HG02588 (cell line): ENCODE measurements around the gene PDLIM3.

ENCODE experiments used
- ATAC-seq: cut with Tn5 transposase; IDR thresholded peaks from one replicate; pipeline ENCODE4 v1.9.1; 2021; ENCODE audit warnings: mild to moderate bottlenecking, moderate library complexity; ENCODE audit not compliant: unreplicated experiment

The PDLIM3 gene

GRCh38 chr4:185472103-185472542 is 63.2 kb downstream of the PDLIM3 start:
- ATAC-seq = no peak

- ATAC-seq = peak; percentile 89
Measured at GRCh38 chr4:185471235-185472102, 63.8 kb downstream of the PDLIM3 start, which contains the start of gene CCDC110. TSS of gene CCDC110 (minus strand) at chr4:185471733. CDS start at chr4:185471683, 50 bp downstream.

GRCh38 chr4:185470501-185471195 is 64.7 kb downstream of the PDLIM3 start:
- ATAC-seq = peak; percentile 3

GRCh38 chr4:185469580-185470154 is 65.6 kb downstream of the PDLIM3 start:
- no peak for ATAC-seq

- no peak for ATAC-seq
Measured at GRCh38 chr4:185468999-185469398, 66.3 kb downstream of the PDLIM3 start.

- no peak for ATAC-seq
Measured at GRCh38 chr4:185467991-185468390, 67.3 kb downstream of the PDLIM3 start.

GRCh38 chr4:185467101-185467500 is 68.2 kb downstream of the PDLIM3 start:
- no peak for ATAC-seq

- ATAC-seq = no peak
Measured at GRCh38 chr4:185465707-185466106, 69.6 kb downstream of the PDLIM3 start.

- no peak for ATAC-seq
Measured at GRCh38 chr4:185464887-185465286, 70.4 kb downstream of the PDLIM3 start.

- ATAC-seq = no peak
Measured at GRCh38 chr4:185464183-185464582, 71.1 kb downstream of the PDLIM3 start.

- no peak for ATAC-seq
Measured at GRCh38 chr4:185463541-185463940, 71.8 kb downstream of the PDLIM3 start.

- no peak for ATAC-seq
Measured at GRCh38 chr4:185461565-185461964, 73.7 kb downstream of the PDLIM3 start.

- no peak for ATAC-seq
Measured at GRCh38 chr4:185457136-185457535, 78.2 kb downstream of the PDLIM3 start.

- no peak for ATAC-seq
Measured at GRCh38 chr4:185456131-185456530, 79.2 kb downstream of the PDLIM3 start.
